ENCODE measurements around the gene ZNF275. TPM values are rescaled to one million over a fixed set of nuclear protein-coding genes. Genes with fewer than 3 reads are reported as not detected.

The ZNF275 gene
- total RNA-seq, 1 donor from 2014 or later, result 7.6 TPM

GRCh38 chrX:153400146-153401132 lies 66.5 kb downstream of the ZNF275 start:
- no peaks in the 10 kb centered on the region for H3K4me1 ChIP-seq
- no peak for DNase-seq (ENCODE audit: extremely low spot score in 2 of 2)
- H3K27me3 ChIP-seq, result no peaks in the 10 kb centered on the region
- H3K4me3 ChIP-seq, result no peak overlapping the region
- intact Hi-C loops (cut with DNase I), result no loop called here
- TF ChIP-seq POLR2AphosphoS5 (IDR thresholded peaks at IDR 0.05; ENCODE audit: insufficient read depth in 1 of 2, low read depth in 1 of 2), result no peak
- TF ChIP-seq CTCF (IDR thresholded peaks at IDR 0.05), result no peak
- TF ChIP-seq POLR2A (IDR thresholded peaks at IDR 0.05), result no peak
- no peaks in the 10 kb centered on the region for H3K36me3 ChIP-seq
- no peaks in the 10 kb centered on the region for H3K9me3 ChIP-seq
- no peak overlapping the region for H3K27ac ChIP-seq

GRCh38 chrX:153401133-153401764 lies 67.3 kb downstream of the ZNF275 start, which contains the start of gene PNMA6E:
TSS of gene PNMA6E (minus strand) at chrX:153401350. CDS start at chrX:153398849, 2,501 bp downstream.
- no peak for DNase-seq (ENCODE audit: extremely low spot score in 2 of 2)
- H3K4me3 ChIP-seq, result no peak within 1 kb of the TSS
- TF ChIP-seq POLR2A (IDR thresholded peaks at IDR 0.05) (no peak), CTCF (IDR thresholded peaks at IDR 0.05) (no peak), POLR2AphosphoS5 (IDR thresholded peaks at IDR 0.05; ENCODE audit: insufficient read depth in 1 of 2, low read depth in 1 of 2) (no peak)
- H3K36me3 ChIP-seq, result no peaks in the 10 kb centered on the region
- no peaks in the 10 kb centered on the region for H3K9me3 ChIP-seq
- intact Hi-C loops (cut with DNase I), result no loop called here
- H3K27ac ChIP-seq, result no peak within 1 kb of the TSS
- H3K27me3 ChIP-seq, result no peaks in the 10 kb centered on the region
- H3K4me1 ChIP-seq, result no peaks in the 10 kb centered on the region

Small RNA genes within 50 kb of the gene (small RNA-seq; reads per million reads assigned to genes)
- not detected for gene AC152007.1

Other genes with a start within 250 kb of the ZNF275 start
- not detected for gene MAGEA1, start 154.9 kb upstream of the ZNF275 start, total RNA-seq
- not detected for gene PNMA6F, start 12.4 kb upstream of the ZNF275 start, total RNA-seq
- not detected for gene PNMA6E, start 67.2 kb downstream of the ZNF275 start, total RNA-seq
- 0.25 TPM for gene ZFP92, start 77.3 kb downstream of the ZNF275 start, total RNA-seq
- gene TREX2, start 111.9 kb downstream of the ZNF275 start, total RNA-seq, result 9.6 TPM
- 17.7 TPM for gene HAUS7, start 136.4 kb downstream of the ZNF275 start, total RNA-seq
- 106 TPM for gene BGN, start 160.8 kb downstream of the ZNF275 start, total RNA-seq
- gene ATP2B3, start 183.5 kb downstream of the ZNF275 start, total RNA-seq, result 0.25 TPM